Mucosa of gallbladder (tissue), 1 donor: ENCODE measurements around the gene WDR70. TPM values are rescaled to one million over a fixed set of nuclear protein-coding genes. Genes with fewer than 3 reads are reported as not detected.
"Not testable (repeated sequence)": the region's sequence is repeated elsewhere in the genome, so short reads cannot be mapped to it uniquely, and the experiment has no call there.

Experiments used
- DNase-seq: peaks from one replicate; pipeline ENCODE4 v3.0.0-alpha.2; 2020; ENCODE audit warnings: low spot score
- total RNA-seq: library from RNA; stranded (reverse); gene quantifications from one replicate; pipeline ENCODE4 v1.2.1, GENCODE V29; 2021
- donor health status: DM: no; HTN: no; CAD: no.

WDR70 gene
- total RNA-seq, 1 donor from 2014 or later = 26.7 TPM

DNA sequence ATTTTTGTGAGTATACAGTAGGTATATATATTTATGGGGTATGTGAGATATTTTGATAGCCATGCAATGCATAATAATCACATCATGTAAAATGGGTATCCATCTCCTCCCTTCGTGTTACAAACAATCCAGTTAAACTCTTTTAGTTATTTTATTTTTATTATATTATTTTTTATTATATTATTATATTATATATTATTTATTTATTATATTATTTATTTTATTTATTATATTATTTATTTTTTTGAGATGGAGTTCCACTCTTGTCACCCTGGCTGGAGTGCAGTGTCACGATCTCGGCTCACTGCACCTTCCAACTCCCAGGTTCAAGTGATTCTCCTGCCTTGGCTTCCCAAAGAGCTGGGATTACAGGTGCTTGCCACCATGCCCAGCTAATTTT lies 138.6 kb downstream of the WDR70 start:
- DNase-seq = no peak

DNA sequence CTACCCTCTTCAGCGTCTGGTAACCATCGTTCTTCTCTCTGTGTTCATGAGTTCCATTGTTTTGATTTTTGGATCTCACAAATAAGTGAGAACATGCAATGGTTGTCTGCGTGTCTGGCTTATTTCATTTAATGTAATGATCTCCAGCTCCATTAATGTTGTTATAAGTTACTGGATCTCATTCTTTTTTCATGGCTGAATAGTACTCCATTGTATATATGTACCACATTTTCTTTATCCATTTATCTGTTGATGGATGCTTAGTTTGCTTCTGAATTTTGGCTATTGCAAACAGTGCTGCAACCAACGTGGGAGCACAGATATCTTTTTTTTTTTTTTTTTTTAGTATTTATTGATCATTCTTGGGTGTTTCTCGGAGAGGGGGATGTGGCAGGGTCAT lies 139.2 kb downstream of the WDR70 start:
- not testable (repeated sequence) for DNase-seq

DNA sequence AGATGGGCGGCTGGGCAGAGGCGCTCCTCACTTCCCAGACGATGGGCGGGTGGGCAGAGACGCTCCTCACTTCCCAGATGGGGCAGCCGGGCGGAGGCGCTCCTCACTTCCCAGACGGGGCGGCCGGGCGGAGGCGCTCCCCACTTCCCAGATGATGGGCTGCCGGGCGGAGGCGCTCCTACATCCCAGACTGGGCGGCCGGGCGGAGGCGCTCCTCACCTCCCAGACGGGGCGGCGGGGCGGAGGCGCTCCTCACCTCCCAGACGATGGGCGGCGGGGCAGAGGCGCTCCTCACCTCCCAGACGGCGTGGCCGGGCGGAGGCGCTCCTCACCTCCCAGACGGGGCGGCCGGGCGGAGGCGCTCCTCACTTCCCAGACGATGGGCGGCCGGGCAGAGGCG lies 140.2 kb downstream of the WDR70 start:
- DNase-seq = no peak

DNA sequence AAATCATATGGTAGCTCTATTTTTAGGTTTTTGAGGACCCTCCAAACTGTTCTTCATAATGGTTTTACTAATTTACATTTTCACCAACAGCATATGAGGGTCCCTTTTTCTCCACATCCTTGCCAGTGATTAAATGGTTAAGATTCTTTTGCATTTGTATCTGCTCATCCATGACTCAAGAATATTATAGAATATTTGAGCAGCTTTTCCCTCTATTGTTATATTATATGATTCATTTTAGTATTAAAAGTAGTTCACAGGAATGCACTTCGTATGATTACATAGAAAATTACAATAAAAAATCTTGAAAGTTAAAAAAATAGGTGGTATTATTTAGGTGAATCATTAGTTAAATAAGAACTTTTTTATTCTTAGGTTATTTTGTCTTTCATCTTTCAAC lies 140.7 kb downstream of the WDR70 start:
- DNase-seq = no peak

DNA sequence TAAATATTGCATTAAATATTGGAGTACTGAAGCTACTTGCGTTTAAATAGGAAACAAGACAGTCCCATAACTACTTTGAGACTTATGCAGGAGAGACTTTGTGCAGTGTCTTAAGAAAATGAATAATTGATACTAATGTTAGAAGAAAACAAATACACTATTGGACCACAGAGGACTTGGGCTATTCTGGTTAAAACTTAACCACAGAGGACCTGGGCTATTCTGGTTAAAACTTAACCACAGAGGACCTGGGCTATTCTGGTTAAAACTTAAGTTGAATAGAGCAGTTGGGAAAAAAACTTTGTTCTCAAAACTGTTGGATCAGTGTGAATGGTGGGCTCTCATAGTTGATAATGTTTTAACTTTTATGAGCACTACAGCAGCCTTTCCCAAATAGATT lies 141.7 kb downstream of the WDR70 start:
- no peak for DNase-seq

DNA sequence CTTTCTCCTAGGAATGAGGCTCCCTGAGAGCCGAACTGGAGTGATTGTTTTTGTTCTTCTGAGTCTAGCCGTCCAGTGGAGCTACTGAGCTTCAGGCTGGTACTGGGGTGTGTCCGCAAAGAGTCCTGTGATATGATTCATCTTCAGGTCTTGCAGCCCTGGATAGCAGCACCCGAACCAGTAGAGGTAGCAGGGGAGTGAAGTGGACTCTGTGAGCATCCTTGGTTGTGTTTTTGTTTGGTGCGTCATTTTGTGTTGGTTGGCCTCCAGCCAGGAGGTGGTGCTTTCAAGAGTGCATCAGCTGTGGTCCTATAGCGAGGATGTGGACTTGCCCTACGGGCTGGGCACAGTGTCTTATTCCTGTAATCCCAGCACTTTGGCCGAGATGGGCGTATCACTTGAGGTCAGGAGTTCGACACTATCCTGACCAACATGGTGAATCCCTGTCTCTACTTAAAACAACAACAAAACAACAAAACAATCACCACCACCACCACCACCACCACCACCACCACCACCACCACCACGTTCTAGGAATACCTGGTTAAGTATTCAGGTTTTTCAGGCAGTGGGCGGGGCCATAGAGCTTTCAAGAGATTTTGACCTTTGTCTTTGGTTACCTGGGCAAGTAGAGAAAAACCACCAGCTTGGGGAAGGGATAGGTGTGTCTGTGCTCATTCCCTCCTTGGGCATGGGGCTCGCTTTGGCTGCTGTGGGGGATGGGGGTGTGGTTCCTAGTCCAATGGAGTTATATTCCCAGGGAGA lies 154.0 kb downstream of the WDR70 start:
- DNase-seq = no peak

DNA sequence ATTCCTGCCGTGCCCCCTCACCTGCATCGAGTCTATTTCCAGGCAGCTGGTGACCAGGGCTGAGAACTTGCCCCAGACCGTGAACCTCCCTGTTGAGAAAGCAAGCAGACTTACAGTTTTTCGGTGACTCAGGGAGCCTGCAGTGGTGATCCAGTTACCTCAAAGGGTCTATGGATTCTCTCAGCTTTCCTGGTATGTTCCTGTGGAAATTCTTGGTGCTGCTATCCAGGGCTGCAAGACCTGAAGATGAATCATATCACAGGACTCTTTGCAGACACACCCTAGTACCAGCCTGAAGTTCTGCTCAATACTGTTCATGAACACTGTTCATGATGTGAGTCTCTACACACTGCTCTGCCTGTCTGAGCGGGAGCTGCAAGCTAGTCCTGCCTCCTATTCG lies 154.7 kb downstream of the WDR70 start:
- DNase-seq = no peak

DNA sequence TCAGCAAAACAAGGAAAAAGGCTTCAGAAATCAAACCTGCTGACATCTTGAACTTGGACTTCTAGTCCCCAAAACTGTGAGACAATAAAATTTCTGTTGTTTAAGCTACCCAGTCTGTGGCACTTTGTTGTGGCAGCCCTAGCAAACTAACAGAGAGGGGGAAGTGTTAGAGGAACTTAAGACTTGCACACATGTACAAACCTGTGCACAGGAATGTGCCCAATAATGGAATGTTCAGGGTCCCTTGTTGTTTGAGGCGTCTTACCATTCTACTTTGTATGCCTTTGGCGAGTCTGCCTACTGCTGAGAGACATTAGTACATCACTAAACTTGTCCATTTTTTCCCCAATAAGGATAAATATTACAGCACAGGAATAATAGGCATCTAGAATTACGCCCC lies 160.3 kb downstream of the WDR70 start:
- no peak for DNase-seq

DNA sequence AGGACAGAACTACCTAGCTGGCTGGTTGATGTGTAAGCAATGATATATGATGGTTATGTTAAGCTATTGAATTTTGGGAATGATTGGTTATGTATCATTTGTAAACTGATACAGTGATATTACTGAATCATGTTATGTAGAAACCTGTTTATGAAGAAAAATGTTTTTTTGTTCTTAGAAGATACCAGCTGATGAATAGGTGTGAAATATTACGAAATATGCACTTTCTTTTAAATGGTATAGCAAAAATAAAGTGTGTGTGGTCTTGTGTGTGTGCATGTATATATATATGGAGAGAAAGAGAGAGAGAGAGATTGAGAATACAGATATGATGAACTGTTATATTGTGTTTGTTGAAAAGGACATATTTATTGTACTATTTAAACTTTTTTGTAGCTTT lies 164.1 kb downstream of the WDR70 start:
- no peak for DNase-seq

DNA sequence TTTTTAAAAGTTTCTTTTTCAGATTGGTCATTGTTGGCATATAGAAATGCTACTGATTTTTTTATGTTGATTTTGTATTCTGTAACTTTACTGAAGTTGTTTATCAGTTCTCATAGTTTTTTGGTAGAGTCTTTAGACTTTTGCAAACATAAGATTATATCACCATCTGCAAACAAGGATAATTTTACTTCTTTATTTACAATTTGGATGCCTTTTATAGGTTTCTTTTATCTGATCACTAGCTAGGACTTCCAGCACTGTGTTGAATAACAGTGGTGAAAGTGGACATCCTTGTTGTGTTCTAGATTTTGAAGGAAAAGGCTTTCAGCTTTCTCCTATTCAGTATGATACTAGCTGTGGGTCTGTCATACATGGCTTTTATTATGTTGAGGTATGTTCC lies 170.3 kb downstream of the WDR70 start:
- no peak for DNase-seq

DNA sequence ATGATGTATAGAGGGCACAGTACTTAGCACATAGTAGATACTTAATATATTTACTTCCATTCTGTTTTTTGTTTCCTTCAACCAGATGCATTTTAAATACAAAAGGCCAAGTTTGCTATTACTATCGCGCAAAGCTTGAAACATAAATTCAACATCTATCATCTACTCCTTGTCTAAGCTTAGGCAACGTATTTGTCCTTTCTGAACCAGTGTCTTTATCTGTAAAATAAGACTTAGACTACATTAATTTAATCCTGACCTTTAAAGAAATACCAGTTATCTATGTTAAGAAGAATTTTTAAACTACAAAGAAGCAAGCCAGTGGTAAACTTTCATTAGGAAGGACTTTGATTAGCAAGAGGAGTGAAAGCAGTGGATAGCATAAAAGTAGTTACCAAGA lies 173.0 kb downstream of the WDR70 start:
- no peak for DNase-seq

DNA sequence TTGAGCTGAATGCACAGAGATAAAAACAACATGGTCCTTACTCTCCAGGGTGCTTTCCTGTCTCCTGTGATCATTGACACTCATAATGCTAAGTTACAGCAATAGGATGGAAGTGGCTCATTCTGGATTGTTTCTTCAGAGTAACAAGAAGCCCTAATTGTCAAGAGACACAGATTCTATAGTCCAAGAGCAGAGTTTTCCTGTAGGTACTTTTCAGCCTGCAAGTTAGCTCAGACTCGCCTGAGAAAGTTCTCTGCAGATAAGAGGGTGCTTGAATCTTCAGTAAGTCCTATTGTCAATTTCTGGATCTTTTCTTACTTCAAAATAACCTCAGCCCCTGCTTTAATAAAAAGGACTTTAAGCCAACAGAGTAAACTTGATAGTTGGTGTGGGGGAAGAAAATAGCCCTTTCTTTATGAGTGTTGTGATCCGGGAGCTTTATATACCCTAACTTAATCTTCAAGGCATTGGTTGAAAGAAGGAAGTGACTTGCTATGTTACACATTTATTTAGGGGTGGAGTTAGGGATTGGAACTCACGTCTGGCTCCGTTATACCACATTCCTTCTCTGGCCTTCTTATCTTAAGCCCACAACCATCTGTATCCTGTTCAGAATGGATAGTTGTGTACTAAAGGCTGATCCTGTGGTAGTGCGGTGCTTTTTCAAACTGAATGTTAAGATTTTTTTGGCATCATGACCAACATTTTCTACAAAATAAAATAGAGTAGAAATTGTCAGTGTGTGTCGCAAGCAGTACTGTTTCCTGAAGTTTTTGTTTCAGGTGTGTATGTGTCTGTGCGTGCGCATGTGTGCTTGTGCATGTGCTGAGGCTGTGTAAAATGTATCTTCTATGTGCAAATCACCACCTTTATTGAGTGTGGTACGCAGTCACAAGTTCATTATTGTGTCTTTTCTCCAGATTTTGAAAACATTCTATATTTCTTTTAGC lies 173.9 kb downstream of the WDR70 start:
- DNase-seq = no peak

DNA sequence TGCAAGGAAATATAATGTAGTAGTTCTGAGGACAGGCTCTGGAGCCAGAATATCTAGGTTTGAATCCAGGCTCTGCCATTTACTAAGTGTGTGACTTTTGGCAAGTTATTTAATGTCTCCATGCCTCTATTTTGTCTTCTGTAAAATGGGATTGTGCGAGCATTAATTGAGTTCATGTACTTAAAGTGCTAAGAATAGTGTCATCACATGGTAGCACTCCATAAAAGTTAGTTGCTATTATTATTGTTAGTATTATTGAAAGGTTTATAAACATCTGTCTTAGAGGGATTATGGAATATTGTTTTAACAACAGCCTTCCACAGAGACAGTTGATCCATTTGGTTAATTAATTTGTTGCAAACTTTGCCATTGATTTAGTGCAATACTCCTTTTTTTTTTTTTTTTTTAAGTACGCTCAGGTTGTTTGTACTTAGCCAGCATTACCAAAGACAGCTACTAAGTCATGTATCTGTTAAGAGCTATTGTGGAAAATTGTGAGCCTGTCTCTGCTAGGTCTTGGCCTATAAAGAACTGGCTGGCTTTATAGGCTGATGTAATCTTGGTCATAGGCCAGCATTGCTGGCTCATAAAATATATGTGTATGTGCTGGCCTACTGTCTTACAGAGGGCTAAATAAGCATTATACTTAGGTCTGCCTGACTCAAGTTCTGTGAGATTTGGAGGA lies 174.7 kb downstream of the WDR70 start:
- no peak for DNase-seq

DNA sequence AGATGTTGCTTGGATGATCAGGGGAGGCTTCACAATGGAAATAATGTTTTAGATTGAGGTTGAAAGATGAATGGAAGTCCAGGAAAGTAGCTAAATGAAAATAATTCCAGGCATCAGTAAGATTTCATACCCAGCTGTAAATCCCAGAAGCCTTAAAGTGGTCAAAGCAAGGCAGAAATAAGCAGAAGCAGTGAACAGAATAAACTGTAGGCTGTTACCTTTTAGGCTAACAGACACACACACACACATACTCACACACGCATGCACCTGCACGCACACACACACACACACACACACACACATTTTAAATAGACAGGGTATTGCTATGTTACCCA lies 175.3 kb downstream of the WDR70 start:
- no peak for DNase-seq

DNA sequence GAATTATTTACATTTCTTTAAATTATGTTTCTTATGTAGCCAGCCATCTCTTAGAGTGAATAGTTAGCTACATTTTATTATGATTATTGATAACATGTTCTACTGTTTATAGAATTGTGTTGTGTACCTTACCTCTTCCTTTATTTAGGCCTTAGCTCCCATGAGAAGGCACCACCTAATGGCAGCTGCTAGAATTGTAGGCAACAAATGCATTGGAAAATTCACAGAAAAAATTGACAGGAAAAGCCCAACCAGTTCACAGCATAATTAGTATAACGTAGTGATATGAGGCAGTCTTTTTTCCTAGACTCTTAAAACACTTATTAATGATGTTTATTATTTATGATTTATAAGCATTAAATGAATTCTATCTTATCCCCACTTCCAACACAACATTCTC lies 175.8 kb downstream of the WDR70 start:
- DNase-seq = no peak

DNA sequence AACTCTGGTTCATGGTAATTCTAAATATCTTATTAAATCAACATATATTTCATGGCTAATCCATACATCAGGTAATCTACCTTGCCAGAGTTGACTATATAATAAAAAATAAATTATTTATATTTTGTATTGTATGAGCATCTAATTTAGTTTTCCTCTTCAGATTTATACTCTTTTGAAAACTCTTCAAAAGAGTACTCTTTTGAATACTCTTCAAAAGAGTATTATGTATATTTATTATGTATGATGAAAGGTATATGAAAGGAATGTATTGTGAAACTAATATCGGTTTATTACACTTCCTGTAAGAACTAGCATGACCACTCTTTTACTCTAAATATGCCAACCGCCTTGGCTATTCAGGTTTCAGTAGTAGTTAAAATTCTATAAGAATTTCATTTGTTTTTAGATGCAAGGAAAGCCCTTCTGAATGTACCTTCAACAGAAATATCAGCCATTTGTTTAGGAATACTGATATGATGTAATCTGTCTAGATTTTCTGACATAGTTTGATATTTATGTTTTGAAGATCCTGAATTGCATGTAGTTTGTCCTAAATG lies 178.7 kb downstream of the WDR70 start:
- no peak for DNase-seq

DNA sequence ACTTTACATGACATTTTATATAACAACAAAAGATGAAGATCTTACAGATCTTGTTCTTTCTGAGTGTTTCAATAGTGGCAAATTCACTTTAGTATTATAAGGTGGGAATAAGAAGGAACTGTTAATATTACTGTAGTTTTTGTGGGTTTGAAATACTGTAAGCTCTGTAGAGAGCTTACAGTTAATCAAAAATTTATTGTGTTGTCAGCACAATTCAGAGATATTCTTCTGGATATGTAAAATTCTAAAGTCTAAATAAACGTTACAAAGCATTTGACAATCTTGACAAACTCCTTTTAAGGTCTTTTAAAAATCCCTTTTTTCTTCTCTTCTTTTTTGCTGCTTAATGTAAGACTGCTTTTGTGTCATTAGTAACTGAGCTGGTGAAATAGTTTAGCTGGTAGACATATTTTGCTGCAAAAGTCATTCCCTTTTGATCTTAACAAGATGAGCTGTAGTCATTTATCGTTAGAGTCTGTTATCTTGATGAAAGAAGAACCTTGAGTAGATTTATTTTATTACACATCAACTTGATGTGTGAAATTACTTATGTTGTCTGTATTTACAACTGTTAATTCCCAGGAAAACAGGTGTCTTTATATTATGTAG lies 186.0 kb downstream of the WDR70 start:
- DNase-seq = no peak

DNA sequence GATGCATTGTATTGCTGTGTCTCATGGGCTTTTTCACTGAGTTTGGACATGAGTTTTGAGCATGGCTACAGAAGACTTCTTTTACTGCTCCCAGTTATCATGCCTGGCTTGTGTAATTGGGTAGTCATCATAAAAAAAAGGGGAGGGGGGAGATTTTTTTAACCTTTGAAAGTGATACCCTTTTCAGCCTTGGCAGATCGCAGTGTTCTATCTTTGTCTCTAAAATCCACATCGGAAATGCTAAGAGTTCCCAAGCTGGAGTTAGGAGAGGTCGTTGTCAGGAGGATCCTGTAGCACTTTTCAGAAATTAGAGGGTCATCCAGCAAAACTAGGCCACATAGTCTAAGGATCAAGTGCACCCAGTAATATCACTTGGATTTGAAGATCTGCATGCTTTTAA lies 188.4 kb downstream of the WDR70 start:
- DNase-seq = no peak

DNA sequence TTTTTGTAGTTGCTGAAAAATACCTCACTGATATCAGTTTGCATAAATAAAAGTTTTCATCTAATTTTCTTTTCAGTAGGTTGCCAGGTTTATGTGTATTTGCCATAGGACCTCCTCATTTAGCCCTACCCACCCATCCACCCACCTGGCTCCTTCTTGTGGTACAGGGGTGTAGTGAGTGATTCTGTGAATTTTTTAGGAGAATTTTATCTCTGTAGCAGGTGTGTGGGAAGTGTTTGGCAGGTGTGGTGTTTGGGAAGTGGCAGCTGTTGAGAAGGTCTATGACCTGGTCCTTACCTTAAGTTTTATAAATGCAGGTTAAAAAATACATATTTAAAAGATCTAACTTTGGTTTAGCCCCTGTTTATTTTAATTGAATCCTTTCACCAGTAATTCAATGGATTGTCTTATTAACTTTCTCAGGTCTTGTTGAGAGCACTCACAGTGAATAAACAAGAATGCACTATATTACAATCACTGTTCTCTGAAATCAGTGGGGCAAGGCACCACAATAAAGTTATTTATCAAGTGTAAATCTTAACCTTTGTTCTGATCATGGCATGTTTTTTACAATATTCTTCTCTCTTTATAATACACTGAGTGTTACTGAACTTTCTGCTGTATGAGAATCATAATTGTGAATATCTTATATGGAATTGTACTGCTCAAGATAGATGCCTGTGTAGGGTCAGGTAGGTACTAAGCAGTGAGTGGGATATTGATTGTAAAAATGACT lies 189.1 kb downstream of the WDR70 start:
- DNase-seq = no peak

DNA sequence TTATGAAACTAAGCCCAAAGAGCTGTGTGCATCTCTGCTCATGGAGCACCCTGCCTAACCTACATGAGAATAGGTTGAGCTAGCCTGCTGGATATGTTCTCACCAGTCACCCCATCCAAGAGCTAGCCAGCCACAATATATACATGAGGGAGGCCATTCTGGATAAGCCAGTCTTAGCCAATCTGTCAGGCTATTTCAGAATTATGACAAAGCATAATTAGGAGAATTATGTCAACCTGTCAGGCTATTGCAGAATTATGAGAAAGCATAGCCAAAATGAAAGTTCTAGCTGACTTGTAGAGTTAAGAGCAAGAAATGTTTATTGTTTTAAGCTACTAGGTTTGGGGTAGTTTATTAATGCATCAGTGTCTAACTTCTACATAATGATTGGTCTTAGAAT lies 189.8 kb downstream of the WDR70 start:
- DNase-seq = no peak

DNA sequence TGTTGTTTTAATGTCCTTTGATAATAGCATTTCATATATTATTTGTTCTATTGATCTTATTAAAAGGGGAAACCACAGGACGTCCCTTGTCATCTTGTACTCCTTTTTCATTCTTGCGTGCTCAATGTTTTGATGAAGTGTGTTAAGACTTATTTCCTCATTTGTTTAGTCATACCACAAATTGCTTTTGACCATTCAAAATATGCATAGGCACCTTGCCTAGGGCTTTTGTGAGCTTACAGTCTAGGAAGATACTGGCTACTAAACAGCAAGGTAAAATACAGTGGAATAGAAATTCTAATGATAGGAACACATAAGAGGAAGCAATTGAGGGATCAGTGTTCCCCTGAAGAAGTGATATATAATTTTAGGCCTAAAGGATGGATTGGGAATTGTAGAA lies 190.3 kb downstream of the WDR70 start:
- no peak for DNase-seq
